ENCODE data around the gene OPTC. TPM values are rescaled to one million over a fixed set of nuclear protein-coding genes. Genes with fewer than 3 reads are reported as not detected.

Gene OPTC
- total RNA-seq, 1 donor from 2014 or later = not detected

DNA sequence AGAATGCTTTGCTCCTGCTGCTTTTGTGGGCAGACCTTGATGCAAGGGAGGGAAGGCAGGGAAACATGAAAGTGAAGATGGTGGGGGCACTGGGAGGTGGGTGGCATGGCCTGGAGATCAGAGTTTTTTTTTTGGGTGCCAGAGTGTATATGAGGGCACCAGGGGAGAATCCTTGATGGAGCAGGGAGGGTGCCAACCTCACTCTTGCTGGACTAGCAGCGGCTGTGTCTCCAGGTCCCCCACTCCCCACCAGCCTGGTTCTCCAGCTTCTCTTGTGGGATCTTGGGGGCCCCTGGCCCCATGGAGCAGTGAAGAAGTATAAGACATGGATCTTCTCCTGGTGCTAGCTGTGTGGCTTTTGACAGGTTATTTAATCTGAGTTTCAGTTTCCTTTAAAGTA lies 31.8 kb upstream of the OPTC start:
- Histone ChIP-seq H3K4me1 (peaks cover 30% of the 10 kb centered on the region), H3K27ac (replicated peaks) (no peak overlapping the region), H3K4me3 (no peak overlapping the region), H3K27me3 (ENCODE audit: low read depth) (no peaks in the 10 kb centered on the region), H3K36me3 (no peaks in the 10 kb centered on the region), H3K9me3 (replicated peaks) (no peaks in the 10 kb centered on the region)
- intact Hi-C loops (cut with micrococcal nuclease) = no loop called here
- DNase-seq = no peak
- TF ChIP-seq, protein P1, sequence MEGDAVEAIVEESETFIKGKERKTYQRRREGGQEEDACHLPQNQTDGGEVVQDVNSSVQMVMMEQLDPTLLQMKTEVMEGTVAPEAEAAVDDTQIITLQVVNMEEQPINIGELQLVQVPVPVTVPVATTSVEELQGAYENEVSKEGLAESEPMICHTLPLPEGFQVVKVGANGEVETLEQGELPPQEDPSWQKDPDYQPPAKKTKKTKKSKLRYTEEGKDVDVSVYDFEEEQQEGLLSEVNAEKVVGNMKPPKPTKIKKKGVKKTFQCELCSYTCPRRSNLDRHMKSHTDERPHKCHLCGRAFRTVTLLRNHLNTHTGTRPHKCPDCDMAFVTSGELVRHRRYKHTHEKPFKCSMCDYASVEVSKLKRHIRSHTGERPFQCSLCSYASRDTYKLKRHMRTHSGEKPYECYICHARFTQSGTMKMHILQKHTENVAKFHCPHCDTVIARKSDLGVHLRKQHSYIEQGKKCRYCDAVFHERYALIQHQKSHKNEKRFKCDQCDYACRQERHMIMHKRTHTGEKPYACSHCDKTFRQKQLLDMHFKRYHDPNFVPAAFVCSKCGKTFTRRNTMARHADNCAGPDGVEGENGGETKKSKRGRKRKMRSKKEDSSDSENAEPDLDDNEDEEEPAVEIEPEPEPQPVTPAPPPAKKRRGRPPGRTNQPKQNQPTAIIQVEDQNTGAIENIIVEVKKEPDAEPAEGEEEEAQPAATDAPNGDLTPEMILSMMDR (IDR thresholded peaks at IDR 0.05; ENCODE audit: borderline replicate concordance) = no peak

DNA sequence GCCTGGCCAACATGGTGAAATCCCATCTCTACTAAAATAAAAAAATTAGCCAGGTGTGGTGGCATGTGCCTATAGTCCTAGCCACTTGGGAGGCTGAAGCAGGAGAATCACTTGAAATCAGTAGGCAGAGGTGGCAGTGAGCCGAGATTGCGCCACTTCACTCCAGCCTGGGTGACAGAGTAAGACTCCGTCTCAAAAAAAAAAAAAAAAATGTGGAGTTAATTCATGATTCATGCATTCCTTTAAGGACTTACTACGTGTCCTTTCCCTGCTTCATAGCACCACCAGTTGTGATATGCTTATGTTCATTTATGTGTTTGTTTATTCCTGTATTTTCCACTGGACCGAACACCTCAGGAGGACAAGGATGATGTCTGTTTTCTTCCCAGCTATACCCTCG lies 31.1 kb upstream of the OPTC start:
- TF ChIP-seq, protein P1 (IDR thresholded peaks at IDR 0.05; ENCODE audit: borderline replicate concordance) = no peak
- H3K4me3 ChIP-seq = no peak overlapping the region
- H3K36me3 ChIP-seq = no peaks in the 10 kb centered on the region
- H3K27ac ChIP-seq (replicated peaks) = peak overlapping the region; percentile 70
- intact Hi-C loops (cut with micrococcal nuclease) = no loop called here
- H3K27me3 ChIP-seq (ENCODE audit: low read depth) = no peaks in the 10 kb centered on the region
- H3K9me3 ChIP-seq (replicated peaks) = no peaks in the 10 kb centered on the region
- DNase-seq = no peak
- peaks cover 37% of the 10 kb centered on the region for H3K4me1 ChIP-seq

DNA sequence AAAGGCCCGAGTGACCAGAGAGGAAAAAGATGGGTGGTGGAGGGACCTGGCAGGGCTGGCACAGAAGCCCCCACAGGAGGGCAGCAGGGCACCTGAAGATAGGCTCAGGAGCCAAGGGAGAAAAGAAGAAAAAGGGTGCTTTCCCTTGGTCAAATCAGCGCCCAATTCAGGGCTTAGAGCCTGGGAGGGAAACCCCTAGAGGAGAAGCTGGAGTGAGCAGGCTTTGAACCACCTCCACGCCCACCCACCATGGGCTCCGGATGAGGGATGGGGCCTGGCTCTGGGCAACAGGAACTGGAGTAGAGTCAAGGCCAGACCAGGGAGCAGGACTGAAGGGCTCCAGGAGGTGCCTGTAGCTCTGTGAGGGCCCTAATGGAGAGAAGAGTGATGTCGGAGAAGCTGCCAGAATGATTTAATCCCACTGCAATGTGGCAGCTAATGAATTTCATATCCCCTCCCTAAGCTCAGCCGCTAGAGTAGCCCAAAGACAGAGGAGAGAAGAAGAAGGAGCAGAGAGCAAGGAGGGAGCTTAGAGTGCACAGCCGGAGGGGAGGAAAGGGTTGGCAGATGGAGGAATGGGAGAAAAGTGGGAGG lies 30.4 kb upstream of the OPTC start:
- Histone ChIP-seq H3K36me3 (no peaks in the 10 kb centered on the region), H3K4me3 (no peak overlapping the region), H3K27me3 (ENCODE audit: low read depth) (no peaks in the 10 kb centered on the region), H3K4me1 (peaks cover 44% of the 10 kb centered on the region), H3K27ac (replicated peaks) (peak overlapping the region; percentile 70), H3K9me3 (replicated peaks) (no peaks in the 10 kb centered on the region)
- intact Hi-C loops (cut with micrococcal nuclease) = no loop called here
- no peak for DNase-seq
- TF ChIP-seq, protein P1 (IDR thresholded peaks at IDR 0.05; ENCODE audit: borderline replicate concordance) = no peak

DNA sequence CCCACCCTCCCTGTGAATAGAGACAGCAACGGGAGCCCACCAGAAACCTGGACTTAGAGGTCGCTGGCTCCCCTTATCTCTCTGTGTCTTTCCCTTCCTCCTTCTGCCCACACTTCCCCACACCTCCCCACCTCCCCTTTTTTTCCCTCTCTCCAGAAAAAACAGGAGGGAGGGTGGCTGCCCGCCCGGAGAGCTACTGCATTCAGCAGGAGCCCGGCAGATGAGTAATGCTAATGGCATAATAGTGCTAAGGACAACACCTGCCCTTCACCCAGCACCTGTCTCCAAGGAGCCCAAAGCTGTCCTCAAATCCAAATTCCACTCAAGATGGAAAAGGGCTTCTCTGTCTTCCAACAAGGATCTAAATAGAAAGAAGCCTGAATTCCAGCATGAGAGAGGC lies 29.7 kb upstream of the OPTC start:
- intact Hi-C loops (cut with micrococcal nuclease) = no loop called here
- H3K9me3 ChIP-seq (replicated peaks) = no peaks in the 10 kb centered on the region
- H3K27ac ChIP-seq (replicated peaks) = peak overlapping the region; percentile 70
- H3K27me3 ChIP-seq (ENCODE audit: low read depth) = no peaks in the 10 kb centered on the region
- H3K4me3 ChIP-seq = no peak overlapping the region
- H3K36me3 ChIP-seq = no peaks in the 10 kb centered on the region
- H3K4me1 ChIP-seq = peaks cover 44% of the 10 kb centered on the region
- TF ChIP-seq, protein P1 (IDR thresholded peaks at IDR 0.05; ENCODE audit: borderline replicate concordance) = no peak
- DNase-seq = no peak

DNA sequence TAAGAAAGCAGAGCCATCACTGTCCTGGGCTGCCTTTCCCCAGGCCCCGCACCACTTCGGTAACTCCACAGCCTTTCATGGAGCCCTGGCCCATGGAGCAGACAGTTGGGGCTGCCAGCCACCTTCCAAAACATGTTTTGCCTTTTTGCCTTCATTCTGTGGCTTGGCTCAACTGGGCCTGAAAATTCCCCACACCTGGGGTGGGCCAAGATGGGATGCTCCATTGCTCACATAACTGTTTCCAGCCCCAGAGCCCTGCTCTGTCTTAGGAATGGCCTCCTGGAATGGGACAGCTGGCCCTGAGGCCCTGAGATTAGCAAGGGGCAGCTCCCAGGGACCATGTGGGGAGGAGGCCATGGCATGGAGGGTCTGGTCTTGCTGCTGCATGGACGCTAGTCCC lies 29.2 kb upstream of the OPTC start:
- peaks cover 44% of the 10 kb centered on the region for H3K4me1 ChIP-seq
- H3K27ac ChIP-seq (replicated peaks) = peak overlapping the region; percentile 70
- no peak for DNase-seq
- TF ChIP-seq, protein P1 (IDR thresholded peaks at IDR 0.05; ENCODE audit: borderline replicate concordance) = no peak
- H3K4me3 ChIP-seq = no peak overlapping the region
- no peaks in the 10 kb centered on the region for H3K36me3 ChIP-seq
- intact Hi-C loops (cut with micrococcal nuclease) = no loop called here
- no peaks in the 10 kb centered on the region for H3K9me3 ChIP-seq (replicated peaks)
- no peaks in the 10 kb centered on the region for H3K27me3 ChIP-seq (ENCODE audit: low read depth)

Data from left ventricle myocardium inferior (tissue), 1 donor.